Nephron (organoid): ENCODE results near the gene PSMC5.

Experiments
- H3K27ac Mint-ChIP-seq, 3 experiments: 2 replicates each; pipeline ENCODE4 v1.8.0; 2020; ENCODE audit warnings: mixed read lengths in 3 of 3, mild to moderate bottlenecking in 2 of 3, moderate library complexity in 1 of 3
- H3K27me3 Mint-ChIP-seq: 2 replicates; pipeline ENCODE4 v1.8.0; 2021; ENCODE audit warnings: low read depth, mild to moderate bottlenecking, moderate library complexity, mixed read lengths
- H3K36me3 Mint-ChIP-seq: 2 replicates; pipeline ENCODE4 v1.8.0; 2020; ENCODE audit warnings: low read depth, mixed read lengths
- H3K4me1 Mint-ChIP-seq: 2 replicates; pipeline ENCODE4 v1.8.0; 2020; ENCODE audit warnings: mixed read lengths
- H3K4me3 Mint-ChIP-seq, 3 experiments: 2 replicates each; pipeline ENCODE4 v1.8.0; 2020; ENCODE audit warnings: mild to moderate bottlenecking in 3 of 3, mixed read lengths in 3 of 3, moderate library complexity in 2 of 3
- H3K9me3 Mint-ChIP-seq: 2 replicates; pipeline ENCODE4 v1.8.0; 2020; ENCODE audit warnings: mixed read lengths
- TF ChIP-seq, protein P1 (sequence below), 3 experiments: fragments of 200-600 bp; sonication (generic); IDR thresholded peaks; one replicate each; pipeline ENCODE4 v1.5.0; 2021; ENCODE audit warnings: antibody characterized with exemption in 3 of 3; ENCODE audit not compliant: unreplicated experiment in 3 of 3

The PSMC5 gene

GRCh38 chr17:63819131-63819530, 8.1 kb upstream of the PSMC5 start:
- Mint-ChIP-seq H3K27ac (peak overlapping the region; percentile 1 to 74 (median 45)), H3K4me3 (no peak overlapping the region), H3K4me1 (peaks cover 6% of the 10 kb centered on the region), H3K36me3 (peaks cover 92% of the 10 kb centered on the region), H3K27me3 (no peaks in the 10 kb centered on the region), H3K9me3 (no peaks in the 10 kb centered on the region)
- TF ChIP-seq, protein P1, sequence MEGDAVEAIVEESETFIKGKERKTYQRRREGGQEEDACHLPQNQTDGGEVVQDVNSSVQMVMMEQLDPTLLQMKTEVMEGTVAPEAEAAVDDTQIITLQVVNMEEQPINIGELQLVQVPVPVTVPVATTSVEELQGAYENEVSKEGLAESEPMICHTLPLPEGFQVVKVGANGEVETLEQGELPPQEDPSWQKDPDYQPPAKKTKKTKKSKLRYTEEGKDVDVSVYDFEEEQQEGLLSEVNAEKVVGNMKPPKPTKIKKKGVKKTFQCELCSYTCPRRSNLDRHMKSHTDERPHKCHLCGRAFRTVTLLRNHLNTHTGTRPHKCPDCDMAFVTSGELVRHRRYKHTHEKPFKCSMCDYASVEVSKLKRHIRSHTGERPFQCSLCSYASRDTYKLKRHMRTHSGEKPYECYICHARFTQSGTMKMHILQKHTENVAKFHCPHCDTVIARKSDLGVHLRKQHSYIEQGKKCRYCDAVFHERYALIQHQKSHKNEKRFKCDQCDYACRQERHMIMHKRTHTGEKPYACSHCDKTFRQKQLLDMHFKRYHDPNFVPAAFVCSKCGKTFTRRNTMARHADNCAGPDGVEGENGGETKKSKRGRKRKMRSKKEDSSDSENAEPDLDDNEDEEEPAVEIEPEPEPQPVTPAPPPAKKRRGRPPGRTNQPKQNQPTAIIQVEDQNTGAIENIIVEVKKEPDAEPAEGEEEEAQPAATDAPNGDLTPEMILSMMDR (IDR thresholded peaks at IDR 0.05; ENCODE audit: unreplicated experiment in 3 of 3) = no peak

- H3K36me3 Mint-ChIP-seq = peaks cover 92% of the 10 kb centered on the region
- peaks cover 6% of the 10 kb centered on the region for H3K4me1 Mint-ChIP-seq
- no peak overlapping the region for H3K4me3 Mint-ChIP-seq
- no peaks in the 10 kb centered on the region for H3K27me3 Mint-ChIP-seq
- TF ChIP-seq, protein P1 (IDR thresholded peaks at IDR 0.05; ENCODE audit: unreplicated experiment in 3 of 3) = no peak
- H3K27ac Mint-ChIP-seq = peak overlapping the region in 2 of 3 experiments; percentile 45 to 74
- no peaks in the 10 kb centered on the region for H3K9me3 Mint-ChIP-seq
Observed at GRCh38 chr17:63819585-63820537, 7.4 kb upstream of the PSMC5 start.

- Mint-ChIP-seq H3K27ac (peak overlapping the region in 2 of 3 experiments; percentile 8 to 36), H3K27me3 (no peaks in the 10 kb centered on the region), H3K4me1 (peaks cover 9% of the 10 kb centered on the region), H3K4me3 (no peak overlapping the region), H3K9me3 (no peaks in the 10 kb centered on the region), H3K36me3 (peaks cover 89% of the 10 kb centered on the region)
- TF ChIP-seq, protein P1 (IDR thresholded peaks at IDR 0.05; ENCODE audit: unreplicated experiment in 3 of 3) = no peak
Observed at GRCh38 chr17:63820963-63821561, 6.2 kb upstream of the PSMC5 start.

GRCh38 chr17:63821804-63822203, 5.4 kb upstream of the PSMC5 start:
- TF ChIP-seq, protein P1 (IDR thresholded peaks at IDR 0.05; ENCODE audit: unreplicated experiment in 3 of 3) = no peak
- Mint-ChIP-seq H3K36me3 (peaks cover 91% of the 10 kb centered on the region), H3K4me3 (no peak overlapping the region), H3K27me3 (no peaks in the 10 kb centered on the region), H3K27ac (peak overlapping the region in 1 of 3 experiments; percentile 40), H3K4me1 (peaks cover 16% of the 10 kb centered on the region), H3K9me3 (no peaks in the 10 kb centered on the region)

- Mint-ChIP-seq H3K4me3 (peak overlapping the region in 1 of 3 experiments; percentile 17), H3K27me3 (no peaks in the 10 kb centered on the region), H3K4me1 (peaks cover 24% of the 10 kb centered on the region), H3K27ac (no peak overlapping the region), H3K9me3 (no peaks in the 10 kb centered on the region), H3K36me3 (peaks cover 89% of the 10 kb centered on the region)
- TF ChIP-seq, protein P1 (IDR thresholded peaks at IDR 0.05; ENCODE audit: unreplicated experiment in 3 of 3) = no peak
Observed at GRCh38 chr17:63822537-63822936, 4.7 kb upstream of the PSMC5 start.
